Astrocyte of the spinal cord (primary cell): ENCODE results near the gene SLCO2A1.

Experiments used
- DNase-seq: peaks from one replicate; pipeline ENCODE4 v3.0.0; 2011; ENCODE audit warnings: low read depth, low spot score
- H3K4me3 ChIP-seq: 2 replicates; pipeline ENCODE4 v1.5.1; 2011; ENCODE audit warnings: low read depth, mild to moderate bottlenecking, low read length, moderate library complexity
- CTCF ChIP-seq: IDR thresholded peaks from 2 replicates; pipeline ENCODE4 v1.5.1; 2012; ENCODE audit warnings: low read depth, mild to moderate bottlenecking, low read length, inconsistent platforms
- in situ Hi-C: cut with HindIII; loops from 2 replicates; pipeline ENCODE4 v1.10.0; 2017; ENCODE audit warnings: low sequenced_read_pairs

The SLCO2A1 gene

GRCh38 chr3:133963657-133964396, 65.9 kb downstream of the SLCO2A1 start:
- no peak for TF ChIP-seq CTCF
- DNase-seq, result no peak
- in situ Hi-C loops, result no loop called here
- H3K4me3 ChIP-seq, result no peak overlapping the region

- in situ Hi-C loops, result no loop called here
Measured at GRCh38 chr3:133962849-133963248, 66.9 kb downstream of the SLCO2A1 start.

GRCh38 chr3:133958071-133958805, 71.5 kb downstream of the SLCO2A1 start:
- TF ChIP-seq CTCF, result no peak
- in situ Hi-C loops, result no loop called here
- DNase-seq, result no peak
- no peak overlapping the region for H3K4me3 ChIP-seq

More at GRCh38 chr3:133962849-133963248, 66.9 kb downstream of the SLCO2A1 start:
- no peak overlapping the region for H3K4me3 ChIP-seq
- DNase-seq, result peak; percentile 78
- TF ChIP-seq CTCF, result peak; percentile 13

GRCh38 chr3:133956982-133957381, 72.7 kb downstream of the SLCO2A1 start:
- no peak overlapping the region for H3K4me3 ChIP-seq
- no peak for DNase-seq
- in situ Hi-C loops, result no loop called here
- TF ChIP-seq CTCF, result no peak

GRCh38 chr3:133956353-133956752, 73.4 kb downstream of the SLCO2A1 start:
- no peak for DNase-seq
- no peak overlapping the region for H3K4me3 ChIP-seq
- in situ Hi-C loops, result no loop called here
- no peak for TF ChIP-seq CTCF

- TF ChIP-seq CTCF, result no peak
- in situ Hi-C loops, result no loop called here
- H3K4me3 ChIP-seq, result no peak overlapping the region
- DNase-seq, result no peak
Measured at GRCh38 chr3:133955892-133956291, 73.8 kb downstream of the SLCO2A1 start.
